K562 (cell line): ENCODE data around the gene SUCO. TPM values are rescaled to one million over a fixed set of nuclear protein-coding genes. Genes with fewer than 3 reads are reported as not detected.

ENCODE experiments used
- ATF3 ChIP-seq, 2 experiments: fragments of 450-650 bp in 1 of 2; sonication (generic) in 1 of 2; formaldehyde crosslinking in 1 of 2; IDR thresholded peaks in 1 of 2; conservative IDR thresholded peaks in 1 of 2; 2 replicates each; pipeline versions ENCODE4 v1.6.1 to v1.8.1; 2016 to 2023; ENCODE audit warnings: mild to moderate bottlenecking in 2 of 2, moderate library complexity in 2 of 2, inconsistent platforms in 1 of 2, missing genetic modification reagents in 1 of 2
- ATF7 ChIP-seq: fragments of 450-650 bp; IDR thresholded peaks from 2 replicates; pipeline ENCODE4 v1.7.1; 2014; ENCODE audit warnings: mild to moderate bottlenecking, moderate library complexity
- CTBP1 ChIP-seq: fragments of 450-650 bp; IDR thresholded peaks from 2 replicates; pipeline ENCODE4 v1.6.1; 2016; ENCODE audit warnings: borderline replicate concordance
- ERF ChIP-seq: fragments of 450-650 bp; formaldehyde crosslinking; IDR thresholded peaks from 2 replicates; pipeline ENCODE4 v1.4.0; 2020; ENCODE audit warnings: mild to moderate bottlenecking, mixed read lengths
- JUND ChIP-seq, 2 experiments: IDR thresholded peaks; 2 replicates in 1 of 2; 3 replicates in 1 of 2; pipeline ENCODE4 v1.6.1; 2011; ENCODE audit warnings: borderline replicate concordance in 2 of 2, low read depth in 2 of 2, low read length in 2 of 2, improper control_type of control experiment in 1 of 2, missing biosample characterization in 1 of 2, missing genetic modification characterization in 1 of 2, missing genetic modification reagents in 1 of 2
- PKNOX1 ChIP-seq: fragments of 450-650 bp; IDR thresholded peaks from 2 replicates; pipeline ENCODE4 v1.6.1; 2016
- RAD21 ChIP-seq, 2 experiments: fragments of 250-450 bp in 1 of 2; fragments of 450-650 bp in 1 of 2; sonication (Bioruptor Pico) in 1 of 2; formaldehyde crosslinking in 1 of 2; IDR thresholded peaks in 1 of 2; conservative IDR thresholded peaks in 1 of 2; 2 replicates each; pipeline versions ENCODE4 v1.4.0 to v1.8.0; 2020 to 2022; ENCODE audit warnings: mild to moderate bottlenecking in 2 of 2, moderate library complexity in 1 of 2
- TEAD1 ChIP-seq, 2 experiments: fragments of 450-650 bp in 1 of 2; sonication (generic) in 1 of 2; formaldehyde crosslinking; IDR thresholded peaks; 2 replicates each; pipeline versions ENCODE4 v1.4.0 to v1.8.0; 2020 to 2022; ENCODE audit warnings: mild to moderate bottlenecking in 2 of 2, missing genetic modification reagents in 1 of 2
- ZBTB26 ChIP-seq: fragments of 450-650 bp; formaldehyde crosslinking; IDR thresholded peaks from 2 replicates; pipeline ENCODE4 v1.4.0; 2022; ENCODE audit warnings: missing genetic modification characterization
- ZNF77 ChIP-seq: fragments of 250-450 bp; sonication (Bioruptor Pico); IDR thresholded peaks from 2 replicates; pipeline ENCODE4 v1.5.0; 2020
- polyA plus RNA-seq, 8 experiments: library from polyadenylated mRNA; depleted of rRNA in 4 of 8; stranded (reverse) in 5 of 8; unstranded in 3 of 8; fragments of >200 nt; fragmentation: Nextera tagmentation in 2 of 8; fragmentation: Illumina TruSeq in 1 of 8; extraction: Ambion mirVana in 2 of 8; extraction: Trizol in 1 of 8; gene quantifications; 2 replicates each; pipeline versions ENCODE4 v1.2.1 to v1.2.3, GENCODE V29; 2011 to 2014; ENCODE audit warnings: inconsistent platforms in 1 of 8, missing spikeins in 1 of 8
- total RNA-seq, 7 experiments: library from RNA; depleted of rRNA in 6 of 7; stranded (reverse); fragments of >200 nt in 6 of 7; fragmentation: Illumina TruSeq in 2 of 7; extraction: Trizol in 2 of 7; gene quantifications; 2 replicates each; pipeline versions ENCODE4 v1.2.1 to v1.2.3, GENCODE V29; 2011 to 2021; ENCODE audit warnings: low replicate concordance in 1 of 7

SUCO gene
- total and polyA plus RNA-seq, 9 of the 15 experiments (the other 6 are each of a cell fraction or from before 2014, with no cell fraction given): 2.5 to 20.6 (median 14.3) TPM

GRCh38 chr1:172566196-172566997 lies 33.4 kb downstream of the SUCO start (continued):
- TF ChIP-seq ZBTB26 (CRISPR knock-in tag): 0 out of 2 replicates have a peak, but pooled peaks have one; percentile 5
- TF ChIP-seq RAD21 (CRISPR knock-in tag; conservative IDR thresholded peaks at IDR 0.05 in 1 of 2, IDR thresholded peaks at IDR 0.05 in 1 of 2): no peak
- peak; percentile 96 for TF ChIP-seq ATF3 (IDR thresholded peaks at IDR 0.05)
- TF ChIP-seq ATF3 (CRISPR knock-in tag; conservative IDR thresholded peaks at IDR 0.05): peak; percentile 78
- no peak for TF ChIP-seq ERF (CRISPR knock-in tag)
- no peak for TF ChIP-seq TEAD1 (CRISPR knock-in tag; IDR thresholded peaks at IDR 0.05)
- no peak for TF ChIP-seq ZNF77 (CRISPR knock-in tag)
- 0 out of 2 replicates have a peak, but pooled peaks have one; percentile 30 for TF ChIP-seq CTBP1
- TF ChIP-seq PKNOX1: 0 out of 2 replicates have a peak, but pooled peaks have one; percentile 6
- 0 out of 2 replicates have a peak, but pooled peaks have one; percentile 32 for TF ChIP-seq ATF7
- TF ChIP-seq JUND (IDR thresholded peaks at IDR 0.05; ENCODE audit: borderline replicate concordance, low read depth, low read length): peak; percentile 66
- no peak for TF ChIP-seq JUND (tag; IDR thresholded peaks at IDR 0.05; ENCODE audit: borderline replicate concordance, low read depth, low read length)
